Neural cell (in vitro differentiated cells): ENCODE measurements around the gene EHMT1. TPM values are rescaled to one million over a fixed set of nuclear protein-coding genes. Genes with fewer than 3 reads are reported as not detected.
"Not testable (repeated sequence)": the region's sequence is repeated elsewhere in the genome, so short reads cannot be mapped to it uniquely, and the experiment has no call there.

ENCODE experiments used
- H2AFZ ChIP-seq: fragments of 200-600, 300-800 bp; sonication (generic), shearing (Covaris generic); 2 replicates; pipeline ENCODE4 v1.6.0; 2014; ENCODE audit warnings: low read depth, mild to moderate bottlenecking, antibody characterized with exemption, low read length, moderate library complexity
- H3F3A ChIP-seq: fragments of 200-600 bp; shearing (Covaris generic); 2 replicates; pipeline ENCODE4 v1.6.1; 2016; ENCODE audit warnings: mild to moderate bottlenecking, moderate library complexity, mixed read lengths, antibody characterized with exemption, low read length; ENCODE audit not compliant: insufficient read depth, poor library complexity, severe bottlenecking
- H3K27ac ChIP-seq: fragments of 200-600, 300-800 bp; sonication (generic), shearing (Covaris generic); 2 replicates; pipeline ENCODE4 v1.5.1; 2014; ENCODE audit warnings: mild to moderate bottlenecking, low read length, moderate library complexity
- H3K27me3 ChIP-seq: fragments of 300-800, 200-600 bp; sonication (generic), shearing (Covaris generic); 2 replicates; pipeline ENCODE4 v1.6.0; 2014; ENCODE audit warnings: mild to moderate bottlenecking, low read depth, low read length, moderate library complexity; ENCODE audit not compliant: insufficient read depth
- H3K36me3 ChIP-seq: fragments of 300-800, 200-600 bp; sonication (generic), shearing (Covaris generic); 2 replicates; pipeline ENCODE4 v1.5.1; 2014; ENCODE audit warnings: mild to moderate bottlenecking, antibody characterized with exemption, low read length, moderate library complexity; ENCODE audit not compliant: insufficient read depth
- H3K4me2 ChIP-seq: fragments of 300-800, 200-600 bp; sonication (generic), shearing (Covaris generic); 2 replicates; pipeline ENCODE4 v1.6.0; 2014; ENCODE audit warnings: mild to moderate bottlenecking, low read length
- H3K4me3 ChIP-seq: fragments of 300-800, 200-600 bp; sonication (generic), shearing (Covaris generic); 2 replicates; pipeline ENCODE4 v1.5.1; 2014; ENCODE audit warnings: mild to moderate bottlenecking, low read length, moderate library complexity
- H3K79me2 ChIP-seq: fragments of 200-600 bp; shearing (Covaris generic); replicated peaks from 2 replicates; pipeline ENCODE4 v1.6.0; 2014; ENCODE audit warnings: mild to moderate bottlenecking, low read length, moderate library complexity; ENCODE audit not compliant: insufficient read depth
- H3K9ac ChIP-seq: fragments of 300-800, 200-600 bp; sonication (generic), shearing (Covaris generic); 2 replicates; pipeline ENCODE4 v1.6.1; 2016; ENCODE audit warnings: mild to moderate bottlenecking, low read length, mixed read lengths
- H3K9me2 ChIP-seq: fragments of 200-600 bp; shearing (Covaris generic); 2 replicates; pipeline ENCODE4 v1.6.1; 2016; ENCODE audit warnings: mild to moderate bottlenecking, low read length, mixed read lengths; ENCODE audit not compliant: insufficient read depth
- H3K9me3 ChIP-seq: fragments of 200-600, 300-800 bp; sonication (generic), shearing (Covaris generic); 2 replicates; pipeline ENCODE4 v1.6.1; 2016; ENCODE audit warnings: mild to moderate bottlenecking, mixed run types, low read length, moderate library complexity, mixed read lengths
- H4K20me1 ChIP-seq: fragments of 200-600 bp; shearing (Covaris generic); 2 replicates; pipeline ENCODE4 v1.6.1; 2016; ENCODE audit warnings: mild to moderate bottlenecking, mixed run types; ENCODE audit not compliant: insufficient read depth
- CTCF ChIP-seq: fragments of 450-650 bp; IDR thresholded peaks from 2 replicates; pipeline ENCODE4 v1.5.1; 2014; ENCODE audit warnings: antibody characterized with exemption, mild to moderate bottlenecking, moderate library complexity; ENCODE audit not compliant: poor library complexity, severe bottlenecking
- EP300 ChIP-seq: fragments of 450-650 bp; conservative IDR thresholded peaks from 2 replicates; pipeline ENCODE4 v1.6.1; 2014; ENCODE audit warnings: antibody characterized with exemption, mild to moderate bottlenecking, moderate library complexity; ENCODE audit not compliant: poor library complexity, severe bottlenecking
- MXI1 ChIP-seq: fragments of 450-650 bp; conservative IDR thresholded peaks from 2 replicates; pipeline ENCODE4 v1.6.1; 2014; ENCODE audit warnings: antibody characterized with exemption, mild to moderate bottlenecking; ENCODE audit not compliant: poor library complexity, severe bottlenecking
- POLR2AphosphoS5 ChIP-seq: IDR thresholded peaks from 2 replicates; pipeline ENCODE4 v1.6.1; 2012
- RAD21 ChIP-seq: fragments of 450-650 bp; conservative IDR thresholded peaks from 2 replicates; pipeline ENCODE4 v1.6.1; 2014; ENCODE audit warnings: antibody characterized with exemption, mild to moderate bottlenecking, moderate library complexity
- REST ChIP-seq: IDR thresholded peaks from 2 replicates; pipeline ENCODE4 v1.6.1; 2012; ENCODE audit warnings: borderline replicate concordance
- SMC3 ChIP-seq: fragments of 450-650 bp; conservative IDR thresholded peaks from 2 replicates; pipeline ENCODE4 v1.6.1; 2014; ENCODE audit warnings: antibody characterized with exemption, mild to moderate bottlenecking, moderate library complexity; ENCODE audit not compliant: poor library complexity
- TAF1 ChIP-seq: IDR thresholded peaks from 2 replicates; pipeline ENCODE4 v1.6.1; 2012; ENCODE audit warnings: low read depth
- polyA plus RNA-seq: library from polyadenylated mRNA; depleted of rRNA; stranded (reverse); fragments of >200 nt; gene quantifications from 2 replicates; pipeline ENCODE4 v1.2.3, GENCODE V29; 2014

Gene EHMT1
- polyA plus RNA-seq, 1 donor from 2014 or later = 53.0 TPM

GRCh38 chr9:137776306-137776995 is 157.6 kb downstream of the EHMT1 start (continued):
- TF ChIP-seq EP300 = no peak

DNA sequence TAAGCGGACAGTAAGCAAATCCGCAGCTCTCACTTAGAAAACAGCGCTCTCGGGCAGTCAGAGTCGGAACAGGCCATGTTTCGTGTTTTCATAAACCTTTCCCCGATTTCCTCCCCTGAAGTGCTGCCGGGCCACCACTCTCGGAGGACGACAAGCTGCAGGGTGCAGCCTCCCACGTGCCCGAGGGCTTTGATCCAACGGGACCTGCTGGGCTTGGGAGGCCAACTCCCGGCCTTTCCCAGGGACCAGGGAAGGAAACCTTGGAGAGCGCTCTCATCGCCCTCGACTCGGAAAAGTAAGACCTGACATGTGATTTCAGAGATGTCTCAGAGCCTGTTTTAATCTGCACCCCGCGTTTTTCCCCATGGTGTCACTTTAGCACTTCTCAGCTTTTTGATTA is 159.0 kb downstream of the EHMT1 start:
- no peak for TF ChIP-seq SMC3
- TF ChIP-seq EP300 = no peak
- TF ChIP-seq MXI1 = no peak
- Histone ChIP-seq H3K4me3 (no peak overlapping the region), H3K27ac (no peak overlapping the region), H3F3A (no peaks in the 10 kb centered on the region), H3K36me3 (no peaks in the 10 kb centered on the region), H4K20me1 (no peaks in the 10 kb centered on the region), H3K9me2 (no peaks in the 10 kb centered on the region), H2AFZ (no peak overlapping the region), H3K4me2 (no peak overlapping the region), H3K9ac (no peak overlapping the region), H3K27me3 (no peaks in the 10 kb centered on the region), H3K9me3 (no peaks in the 10 kb centered on the region), H3K79me2 (no peaks in the 10 kb centered on the region)

DNA sequence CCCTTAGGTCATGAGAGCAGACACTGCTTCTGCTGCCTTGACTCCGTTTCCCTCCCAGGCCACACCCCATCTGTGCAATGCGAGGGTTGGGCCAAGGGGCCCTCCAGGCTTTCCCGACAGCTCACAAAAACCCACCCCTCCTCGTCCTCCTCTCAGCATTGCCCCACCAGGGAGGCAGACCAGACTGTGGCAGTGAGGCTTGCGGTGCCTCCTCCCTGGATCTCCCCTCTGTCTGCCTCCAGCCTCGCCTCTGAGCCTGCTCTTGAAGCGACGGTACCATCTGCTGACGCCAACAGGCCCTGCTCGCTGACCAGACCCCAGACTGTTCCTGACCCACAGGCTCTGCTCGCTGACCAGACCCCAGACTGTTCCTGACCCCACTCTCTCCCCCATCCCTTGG is 159.5 kb downstream of the EHMT1 start:
- H3K9ac ChIP-seq = no peak overlapping the region
- no peaks in the 10 kb centered on the region for H3K9me3 ChIP-seq
- H3K4me3 ChIP-seq = no peak overlapping the region
- no peaks in the 10 kb centered on the region for H3K79me2 ChIP-seq
- TF ChIP-seq CTCF (no peak), POLR2AphosphoS5 (no peak), EP300 (no peak), RAD21 (no peak), MXI1 (no peak), TAF1 (no peak)
- no peak overlapping the region for H3K27ac ChIP-seq
- H3K4me2 ChIP-seq = no peak overlapping the region
- no peaks in the 10 kb centered on the region for H3F3A ChIP-seq
- H3K9me2 ChIP-seq = no peaks in the 10 kb centered on the region
- H2AFZ ChIP-seq = no peak overlapping the region
- no peaks in the 10 kb centered on the region for H3K27me3 ChIP-seq
- H4K20me1 ChIP-seq = no peaks in the 10 kb centered on the region
- no peaks in the 10 kb centered on the region for H3K36me3 ChIP-seq

- Histone ChIP-seq H3K27me3 (no peaks in the 10 kb centered on the region), H3K4me3 (no peak overlapping the region), H3K4me2 (no peak overlapping the region), H3F3A (no peaks in the 10 kb centered on the region), H4K20me1 (no peaks in the 10 kb centered on the region), H2AFZ (no peak overlapping the region), H3K9me3 (no peaks in the 10 kb centered on the region), H3K27ac (no peak overlapping the region), H3K9ac (no peak overlapping the region), H3K36me3 (no peaks in the 10 kb centered on the region), H3K79me2 (no peaks in the 10 kb centered on the region), H3K9me2 (no peaks in the 10 kb centered on the region)
- no peak for TF ChIP-seq TAF1
- TF ChIP-seq REST = no peak
These were observed 160.1 kb downstream of the EHMT1 start for GRCh38 chr9:137778914-137779313.

DNA sequence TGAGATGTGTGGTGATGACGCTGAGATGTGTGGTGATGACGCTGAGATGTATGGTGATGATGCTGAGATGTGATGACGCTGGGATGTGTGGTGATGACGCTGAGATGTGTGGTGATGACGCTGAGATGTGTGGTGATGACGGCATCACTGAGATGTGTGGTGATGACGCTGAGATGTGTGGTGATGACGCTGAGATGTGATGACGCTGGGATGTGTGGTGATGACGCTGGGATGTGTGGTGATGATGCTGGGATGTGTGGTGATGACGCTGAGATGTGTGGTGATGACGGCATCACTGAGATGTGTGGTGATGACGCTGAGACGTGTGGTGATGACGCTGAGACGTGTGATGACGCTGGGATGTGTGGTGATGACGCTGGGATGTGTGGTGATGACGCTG is 161.2 kb downstream of the EHMT1 start:
- not testable (repeated sequence) for H3K4me3 ChIP-seq, H3K79me2 ChIP-seq, H2AFZ ChIP-seq, H3K36me3 ChIP-seq, H3K27me3 ChIP-seq, H3K27ac ChIP-seq, H3K4me2 ChIP-seq, H3K9me2 ChIP-seq, H4K20me1 ChIP-seq, H3K9ac ChIP-seq, H3K9me3 ChIP-seq, H3F3A ChIP-seq
